HCT116 (cell line): ENCODE measurements around the gene REXO5. TPM values are rescaled to one million over a fixed set of nuclear protein-coding genes. Genes with fewer than 3 reads are reported as not detected.

Source experiments
- ATAC-seq: fragments of 200-7000 bp; cut with Tn5 transposase; 2 replicates; pipeline ENCODE4 v1.9.1; 2020; ENCODE audit warnings: mild to moderate bottlenecking, moderate library complexity
- BruUV-seq: library from RNA; stranded (reverse); fragments of 400-500 nt; replicated peaks from 2 replicates; lab custom pipeline; 2021; lab: Mats Ljungman, UMichigan
- CTCF ChIA-PET: fragments of 300-600 bp; sonication (Branson Sonifier 250); formaldehyde crosslinking; loops from one replicate; lab custom pipeline; 2021; ENCODE audit warnings: antibody characterized with exemption; lab: Charles Lee
- POLR2A ChIA-PET: fragments of 300-600, 350-600 bp; sonication (Branson Sonifier 250); formaldehyde crosslinking; loops from one replicate; lab custom pipeline; 2021; ENCODE audit warnings: antibody characterized with exemption; lab: Charles Lee
- RAD21 ChIA-PET, 2 experiments: fragments of 300-600 bp; sonication (Branson Sonifier 250); formaldehyde crosslinking; loops; one replicate each; lab custom pipeline; 2023; ENCODE audit warnings: low total read pairs in 2 of 2; ENCODE audit not compliant: uncharacterized antibody in 2 of 2, unreplicated experiment in 2 of 2, low non-redundant PET in 1 of 2; lab: Charles Lee
- DNase-seq: peaks from one replicate; pipeline ENCODE4 v3.0.0-alpha.2; 2010; ENCODE audit warnings: low read depth, low spot score
- H2AFZ ChIP-seq: fragments of 200-600 bp; shearing (Covaris generic), sonication (generic); 2 replicates; pipeline ENCODE4 v1.6.1; 2017; ENCODE audit warnings: low read depth, mixed run types, mixed read lengths, antibody characterized with exemption, low read length; ENCODE audit not compliant: poor library complexity, severe bottlenecking
- H3K27ac ChIP-seq: 2 replicates; pipeline ENCODE4 v1.5.1; 2012; ENCODE audit warnings: low read depth, low read length
- H3K27me3 ChIP-seq: fragments of 200-600 bp; sonication (generic); 2 replicates; pipeline ENCODE4 v1.6.1; 2016; ENCODE audit warnings: mixed run types, low read length, mixed read lengths; ENCODE audit not compliant: insufficient read depth
- H3K36me3 ChIP-seq, 2 experiments: fragments of 200-500 bp in 1 of 2; fragments of 200-600 bp in 1 of 2; sonication (Bioruptor generic) in 1 of 2; sonication (generic) in 1 of 2; 2 replicates each; pipeline versions ENCODE4 v1.5.1 to v1.6.1; 2014 to 2016; ENCODE audit warnings: low read length in 2 of 2, inconsistent platforms in 1 of 2, mixed read lengths in 1 of 2, mixed run types in 1 of 2; ENCODE audit not compliant: insufficient read depth in 2 of 2, control insufficient read depth in 1 of 2
- H3K4me1 ChIP-seq, 2 experiments: fragments of 200-600 bp in 1 of 2; sonication (generic) in 1 of 2; 2 replicates each; pipeline versions ENCODE4 v1.5.1 to v1.6.1; 2012 to 2017; ENCODE audit warnings: low read length in 2 of 2, inconsistent platforms in 1 of 2, mild to moderate bottlenecking in 1 of 2, mixed read lengths in 1 of 2, mixed run types in 1 of 2, moderate library complexity in 1 of 2; ENCODE audit not compliant: insufficient read depth in 2 of 2, control insufficient read depth in 1 of 2
- H3K4me2 ChIP-seq: fragments of 200-600 bp; sonication (generic); 2 replicates; pipeline ENCODE4 v1.6.1; 2017; ENCODE audit warnings: mixed run types, low read length, mixed read lengths
- H3K4me3 ChIP-seq, 2 experiments: fragments of 200-600 bp in 1 of 2; sonication (generic) in 1 of 2; replicated peaks in 1 of 2; 2 replicates each; pipeline ENCODE4 v1.5.1; 2011 to 2016; ENCODE audit warnings: low read length in 2 of 2, control low read depth in 1 of 2, low read depth in 1 of 2, mild to moderate bottlenecking in 1 of 2, mixed read lengths in 1 of 2, mixed run types in 1 of 2
- H3K79me2 ChIP-seq: fragments of 200-600 bp; sonication (generic); 2 replicates; pipeline ENCODE4 v1.6.1; 2017; ENCODE audit warnings: mild to moderate bottlenecking, mixed run types, low read length, moderate library complexity, mixed read lengths; ENCODE audit not compliant: insufficient read depth
- H3K9ac ChIP-seq: fragments of 200-600 bp; sonication (generic); 2 replicates; pipeline ENCODE4 v1.6.1; 2016; ENCODE audit warnings: low read length, mixed read lengths
- H3K9me2 ChIP-seq: fragments of 200-600 bp; sonication (generic), shearing (Covaris generic); 2 replicates; pipeline ENCODE4 v1.6.1; 2017; ENCODE audit warnings: mixed run types, mild to moderate bottlenecking, moderate library complexity; ENCODE audit not compliant: insufficient read depth
- H3K9me3 ChIP-seq, 2 experiments: fragments of 200-500 bp in 1 of 2; fragments of 200-600 bp in 1 of 2; sonication (Bioruptor generic) in 1 of 2; sonication (generic) in 1 of 2; 2 replicates each; pipeline ENCODE4 v1.6.1; 2014 to 2017; ENCODE audit warnings: low read length in 2 of 2, mixed read lengths in 2 of 2, inconsistent platforms in 1 of 2, low read depth in 1 of 2, mild to moderate bottlenecking in 1 of 2, mixed run types in 1 of 2, moderate library complexity in 1 of 2; ENCODE audit not compliant: control insufficient read depth in 1 of 2, insufficient read depth in 1 of 2
- H4K20me1 ChIP-seq: fragments of 200-600 bp; sonication (generic), shearing (Covaris generic); 2 replicates; pipeline ENCODE4 v1.6.1; 2017; ENCODE audit warnings: mixed run types, mild to moderate bottlenecking, moderate library complexity; ENCODE audit not compliant: insufficient read depth
- ATF3 ChIP-seq: IDR thresholded peaks from 2 replicates; pipeline ENCODE4 v1.6.1; 2012
- CEBPB ChIP-seq: IDR thresholded peaks from 2 replicates; pipeline ENCODE4 v1.6.1; 2012; ENCODE audit warnings: low read depth
- CTCF ChIP-seq, 3 experiments: fragments of 200-600 bp in 1 of 3; sonication (generic) in 1 of 3; IDR thresholded peaks in 2 of 3; conservative IDR thresholded peaks in 1 of 3; 2 replicates each; pipeline ENCODE4 v1.5.1; 2012 to 2017; ENCODE audit warnings: low read depth in 2 of 3, low read length in 2 of 3, antibody characterized with exemption in 1 of 3, borderline replicate concordance in 1 of 3, control low read depth in 1 of 3, mild to moderate bottlenecking in 1 of 3, mixed read lengths in 1 of 3, mixed run types in 1 of 3, moderate library complexity in 1 of 3; ENCODE audit not compliant: insufficient read depth in 1 of 3
- EGR1 ChIP-seq: IDR thresholded peaks from 2 replicates; pipeline ENCODE4 v1.6.1; 2012; ENCODE audit warnings: low read depth
- ELF1 ChIP-seq: IDR thresholded peaks from 2 replicates; pipeline ENCODE4 v1.6.1; 2012; ENCODE audit warnings: low read depth, borderline replicate concordance
- EZH2 ChIP-seq: fragments of 200-600 bp; sonication (generic); IDR thresholded peaks from 2 replicates; pipeline ENCODE4 v1.6.1; 2017; ENCODE audit warnings: antibody characterized with exemption, mixed run types
- EZH2phosphoT487 ChIP-seq: fragments of 200-600 bp; IDR thresholded peaks from 2 replicates; pipeline ENCODE4 v1.6.1; 2018; ENCODE audit warnings: antibody characterized with exemption, borderline replicate concordance
- FOSL1 ChIP-seq: IDR thresholded peaks from 2 replicates; pipeline ENCODE4 v1.6.1; 2012; ENCODE audit warnings: low read depth
- JUND ChIP-seq: IDR thresholded peaks from 2 replicates; pipeline ENCODE4 v1.6.1; 2012
- POLR2A ChIP-seq: IDR thresholded peaks from 2 replicates; pipeline ENCODE4 v1.7.0; 2011; ENCODE audit warnings: borderline replicate concordance; ENCODE audit not compliant: insufficient read depth, insufficient read length; ENCODE audit errors: extremely low read depth
- POLR2AphosphoS5 ChIP-seq: IDR thresholded peaks from 2 replicates; pipeline ENCODE4 v1.6.1; 2011; ENCODE audit warnings: mild to moderate bottlenecking, low read depth, low read length, moderate library complexity
- SIN3A ChIP-seq: IDR thresholded peaks from 2 replicates; pipeline ENCODE4 v1.6.1; 2012; ENCODE audit warnings: low read depth
- SP1 ChIP-seq: IDR thresholded peaks from 2 replicates; pipeline ENCODE4 v1.6.1; 2012; ENCODE audit warnings: low read depth
- SRF ChIP-seq: IDR thresholded peaks from 2 replicates; pipeline ENCODE4 v1.6.1; 2012; ENCODE audit warnings: low read depth
- TCF7L2 ChIP-seq: IDR thresholded peaks from 2 replicates; pipeline ENCODE4 v1.7.0; 2011; ENCODE audit warnings: borderline replicate concordance, inconsistent platforms; ENCODE audit not compliant: insufficient read depth, insufficient read length; ENCODE audit errors: extremely low read depth
- YY1 ChIP-seq: IDR thresholded peaks from 2 replicates; pipeline ENCODE4 v1.6.1; 2011; ENCODE audit warnings: low read length, low read depth, moderate library complexity, mild to moderate bottlenecking; ENCODE audit not compliant: insufficient replicate concordance; ENCODE audit errors: extremely low read depth
- ZBTB33 ChIP-seq: IDR thresholded peaks from 2 replicates; pipeline ENCODE4 v1.6.1; 2011; ENCODE audit warnings: mild to moderate bottlenecking, low read length, moderate library complexity; ENCODE audit not compliant: insufficient replicate concordance; ENCODE audit errors: extremely low read depth
- ZNF274 ChIP-seq: fragments of 200-500 bp; sonication (Bioruptor generic); IDR thresholded peaks from 2 replicates; pipeline ENCODE4 v1.6.1; 2014; ENCODE audit warnings: mild to moderate bottlenecking, low read depth, low read length, inconsistent platforms
- intact Hi-C: fragments of 100-400 bp; cut with micrococcal nuclease; formaldehyde crosslinking; loops from 2 replicates; pipeline ENCODE4 v1.10.0; 2022
- total RNA-seq: library from RNA; stranded (reverse); gene quantifications from one replicate; pipeline ENCODE4 v1.2.1, GENCODE V29; 2021; ENCODE audit not compliant: unreplicated experiment

Gene REXO5
- total RNA-seq, 1 experiment from 2014 or later: 10.5 TPM

GRCh38 chr16:20859699-20860098, 53.4 kb downstream of the REXO5 start:
- RAD21 ChIA-PET: no interaction called here
- BruUV-seq: no TSS peak
- Histone ChIP-seq H3K27me3 (no peaks in the 10 kb centered on the region), H3K9ac (no peak overlapping the region), H3K79me2 (peaks cover 26% of the 10 kb centered on the region), H3K36me3 (peaks cover 5 to 19% of the 10 kb centered on the region in 2 experiments; a peak in 3 of 4 replicates), H3K27ac (no peak overlapping the region), H3K9me2 (no peaks in the 10 kb centered on the region), H4K20me1 (no peaks in the 10 kb centered on the region), H3K9me3 (no peaks in the 10 kb centered on the region), H3K4me2 (no peak overlapping the region), H2AFZ (no peak overlapping the region), H3K4me3 (no peak overlapping the region), H3K4me1 (peaks cover 3% of the 10 kb centered on the region in 2 experiments; a peak in 3 of 4 replicates)
- intact Hi-C loops: no loop called here
- TF ChIP-seq ELF1: no peak
- TF ChIP-seq SP1: no peak
- TF ChIP-seq POLR2A: no peak
- no peak for TF ChIP-seq ZBTB33
- TF ChIP-seq SIN3A: no peak
- no peak for TF ChIP-seq ATF3
- TF ChIP-seq EGR1: no peak
- TF ChIP-seq EZH2phosphoT487: no peak
- no peak for TF ChIP-seq FOSL1
- TF ChIP-seq YY1: no peak
- no peak for TF ChIP-seq JUND
- TF ChIP-seq EZH2: no peak
- TF ChIP-seq TCF7L2: no peak
- no peak for TF ChIP-seq ZNF274
- TF ChIP-seq SRF: no peak
- TF ChIP-seq CEBPB: no peak
- no peak for TF ChIP-seq CTCF (IDR thresholded peaks at IDR 0.05 in 2 of 3, conservative IDR thresholded peaks at IDR 0.05 in 1 of 3; ENCODE audit: borderline replicate concordance in 1 of 3, insufficient read depth in 1 of 3, low read depth in 2 of 3, low read length in 2 of 3)
- TF ChIP-seq POLR2AphosphoS5: no peak
- DNase-seq (no peak), ATAC-seq (no peak)
- CTCF ChIA-PET: no interaction called here
- POLR2A ChIA-PET: interaction anchor here (0.7 kb wide), 1 partner anchor 66 kb away, joined by 3 read pairs; no protein-coding TSS in a partner anchor
